A549 (cell line): ENCODE data around the gene B3GNT5. TPM values are rescaled to one million over a fixed set of nuclear protein-coding genes. Genes with fewer than 3 reads are reported as not detected.

Experiments
- ATAC-seq, 2 experiments: fragments of 200-7000 bp in 1 of 2; fragments of >200 bp in 1 of 2; cut with Nextera tagmentation in 1 of 2; cut with Tn5 transposase in 1 of 2; 3 replicates each; pipeline versions ENCODE4 v1.8.0 to v1.9.1; 2018 to 2020; ENCODE audit warnings: mild to moderate bottlenecking in 1 of 2, moderate library complexity in 1 of 2
- CTCF ChIA-PET: fragments of 300-600 bp; sonication (Branson Sonifier 250); formaldehyde crosslinking; extraction: SDS; loops from one replicate; lab custom pipeline; 2021; ENCODE audit warnings: antibody characterized with exemption, inconsistent platforms; lab: Yijun Ruan, JAX
- POLR2A ChIA-PET: fragments of 350-600 bp; formaldehyde crosslinking; extraction: SDS; loops from one replicate; lab custom pipeline; 2021; ENCODE audit warnings: antibody characterized with exemption, inconsistent platforms; lab: Yijun Ruan, JAX
- DNase-seq, 2 experiments: peaks; one replicate each; pipeline versions ENCODE4 v3.0.0 to v3.0.0-alpha.2; 2011 to 2016; ENCODE audit warnings: low read depth in 1 of 2, low spot score in 1 of 2
- FAIRE-seq: peaks from 2 replicates; lab custom pipeline; 2011; peaks lifted over from hg19 to GRCh38; lab: Jason Lieb, UNC
- H3K27ac ChIP-seq, 2 experiments: fragments of >200 bp; sonication (Bioruptor Twin); formaldehyde crosslinking; 3 replicates each; pipeline ENCODE4 v1.5.1; 2016 to 2017
- H3K4me1 ChIP-seq: fragments of >200 bp; sonication (Bioruptor Twin); formaldehyde crosslinking; 3 replicates; pipeline ENCODE4 v1.6.1; 2016
- H3K4me2 ChIP-seq: fragments of >200 bp; sonication (Bioruptor Twin); formaldehyde crosslinking; 3 replicates; pipeline ENCODE4 v1.6.1; 2016
- H3K4me3 ChIP-seq: fragments of >200 bp; sonication (Bioruptor Twin); formaldehyde crosslinking; 3 replicates; pipeline ENCODE4 v1.5.1; 2016
- H3K9me3 ChIP-seq: fragments of >200 bp; sonication (Bioruptor Twin); formaldehyde crosslinking; 3 replicates; pipeline ENCODE4 v1.6.1; 2016
- BHLHE40 ChIP-seq: IDR thresholded peaks from 2 replicates; pipeline ENCODE4 v1.6.1; 2012; ENCODE audit warnings: low read depth, low read length, inconsistent platforms
- EP300 ChIP-seq, 2 experiments: fragments of >200 bp; sonication (Bioruptor Twin); formaldehyde crosslinking; IDR thresholded peaks; 2 replicates in 1 of 2; 3 replicates in 1 of 2; pipeline ENCODE4 v1.6.1; 2016 to 2017
- ESRRA ChIP-seq: fragments of 150-350 bp; IDR thresholded peaks from 2 replicates; pipeline ENCODE4 v1.6.1; 2014; ENCODE audit warnings: mild to moderate bottlenecking, low read length, borderline replicate concordance
- FOSB ChIP-seq: fragments of 250-450 bp; sonication (Bioruptor Pico); IDR thresholded peaks from 2 replicates; pipeline ENCODE4 v1.5.0; 2020; ENCODE audit warnings: mild to moderate bottlenecking, moderate library complexity
- GATA3 ChIP-seq: IDR thresholded peaks from 2 replicates; pipeline ENCODE4 v1.6.1; 2012; ENCODE audit warnings: borderline replicate concordance
- HDAC2 ChIP-seq: fragments of 200-600 bp; sonication (generic); IDR thresholded peaks from 2 replicates; pipeline ENCODE4 v1.6.1; 2016
- JUN ChIP-seq, 2 experiments: fragments of >200 bp; sonication (Bioruptor Twin); formaldehyde crosslinking; IDR thresholded peaks; 2 replicates in 1 of 2; 3 replicates in 1 of 2; pipeline ENCODE4 v1.6.1; 2016 to 2017
- KDM5A ChIP-seq: fragments of 200-600 bp; sonication (generic); IDR thresholded peaks from 2 replicates; pipeline ENCODE4 v1.6.1; 2016; ENCODE audit warnings: antibody characterized with exemption, mild to moderate bottlenecking
- NFE2L2 ChIP-seq: fragments of 150-350 bp; conservative IDR thresholded peaks from 2 replicates; pipeline ENCODE4 v1.6.1; 2014; ENCODE audit warnings: low read length
- POLR2A ChIP-seq: IDR thresholded peaks from 2 replicates; pipeline ENCODE4 v1.6.1; 2012; ENCODE audit warnings: mild to moderate bottlenecking, low read length
- POLR2AphosphoS2 ChIP-seq: conservative IDR thresholded peaks from 2 replicates; pipeline ENCODE4 v1.6.1; 2012; ENCODE audit warnings: low read length, improper control_type of control experiment, inconsistent platforms
- RCOR1 ChIP-seq: fragments of 150-350 bp; IDR thresholded peaks from 2 replicates; pipeline ENCODE4 v1.6.1; 2014; ENCODE audit warnings: antibody characterized with exemption, low read length, low read depth
- RFX5 ChIP-seq: fragments of 450-650 bp; IDR thresholded peaks from 2 replicates; pipeline ENCODE4 v1.7.1; 2014; ENCODE audit warnings: antibody characterized with exemption, mild to moderate bottlenecking, moderate library complexity
- SMC3 ChIP-seq: fragments of >200 bp; sonication (Bioruptor Twin); formaldehyde crosslinking; IDR thresholded peaks from 3 replicates; pipeline ENCODE4 v1.6.1; 2018; ENCODE audit warnings: inconsistent platforms
- TFCP2L1 ChIP-seq: fragments of 250-450 bp; sonication (Bioruptor Pico); IDR thresholded peaks from 2 replicates; pipeline ENCODE4 v1.5.0; 2021; ENCODE audit warnings: mild to moderate bottlenecking
- ZC3H11A ChIP-seq: fragments of 450-650 bp; IDR thresholded peaks from 2 replicates; pipeline ENCODE4 v1.6.1; 2014; ENCODE audit warnings: antibody characterized with exemption, mild to moderate bottlenecking
- WGBS: methylation state at CpG from one replicate; pipeline ENCODE4 v1.1.6; 2017; ENCODE audit errors: missing lambda C conversion rate; 5-methylcytosine and 5-hydroxymethylcytosine counted together
- polyA plus RNA-seq, 4 experiments: library from polyadenylated mRNA; depleted of rRNA in 3 of 4; stranded (reverse); fragments of >200 nt; fragmentation: RNase III in 1 of 4; extraction: RNeasy Plus Mini Kit Qiagen cat#74134 plus additional on column Dnase treatment in 1 of 4; gene quantifications; 2 replicates in 3 of 4; 3 replicates in 1 of 4; pipeline ENCODE4 v1.2.3, GENCODE V29; 2011 to 2017
- TF ChIP-seq, protein P1 (sequence below): fragments of 200-600 bp; sonication (generic); IDR thresholded peaks from 2 replicates; pipeline ENCODE4 v1.6.1; 2016; ENCODE audit warnings: antibody characterized with exemption, mild to moderate bottlenecking, moderate library complexity
- TF ChIP-seq, protein P2 (sequence below): fragments of 450-650 bp; IDR thresholded peaks from 2 replicates; pipeline ENCODE4 v1.6.1; 2014; ENCODE audit warnings: antibody characterized with exemption
- TF ChIP-seq, protein P3 (sequence below): IDR thresholded peaks from 2 replicates; pipeline ENCODE4 v1.6.1; 2012
- TF ChIP-seq, protein P4 (sequence below): fragments of 150-350 bp; IDR thresholded peaks from 2 replicates; pipeline ENCODE4 v1.6.1; 2014; ENCODE audit warnings: low read depth, mild to moderate bottlenecking, low read length

B3GNT5 gene
- polyA plus RNA-seq, 2 of the 4 experiments (the other 2 are of a cell fraction) = 4.7 to 11.7 TPM

DNA sequence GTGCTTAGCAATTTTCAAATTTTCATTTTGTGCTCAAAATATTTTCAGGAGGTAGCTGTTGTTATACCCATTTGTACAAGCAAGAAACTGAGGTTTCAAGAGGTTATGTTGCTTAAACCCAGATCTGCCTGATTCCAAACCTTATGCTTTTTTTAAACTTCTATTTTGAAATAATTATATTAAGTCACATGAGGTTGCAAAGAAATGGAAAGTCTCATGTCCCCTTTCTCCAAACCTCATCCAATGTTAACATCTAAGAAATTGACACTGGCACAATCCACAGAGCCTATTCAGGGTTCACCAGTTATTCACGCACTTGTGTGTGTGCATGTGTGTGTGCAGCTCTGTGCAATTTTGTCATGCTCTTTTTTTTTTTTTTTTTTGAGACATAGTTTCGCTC lies 35.1 kb downstream of the B3GNT5 start (continued):
- TF ChIP-seq BHLHE40 (no peak), ESRRA (no peak), RFX5 (no peak), EP300 (IDR thresholded peaks at IDR 0.05) (no peak)

DNA sequence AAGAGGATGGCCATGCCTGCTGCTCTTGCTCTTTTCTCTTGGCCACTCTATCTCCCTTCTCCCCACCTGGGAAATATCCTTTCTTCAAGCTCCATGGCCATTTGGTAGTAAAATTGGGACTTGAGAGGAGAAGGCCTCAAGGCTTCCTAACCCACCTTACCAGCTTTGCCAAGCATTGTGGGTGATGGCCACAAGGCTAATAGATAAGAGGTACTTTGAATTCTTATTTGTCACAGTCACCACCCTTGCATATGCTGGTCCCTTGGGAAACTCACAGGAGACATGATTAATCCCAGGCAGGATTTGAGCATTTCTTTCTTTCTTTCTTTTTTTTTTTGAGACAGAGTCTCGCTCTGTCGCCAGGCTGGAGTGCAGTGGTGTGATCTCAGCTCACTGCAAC lies 37.2 kb downstream of the B3GNT5 start:
- Histone ChIP-seq H3K4me1 (peaks cover 42% of the 10 kb centered on the region), H3K4me2 (no peak overlapping the region), H3K27ac (peak overlapping the region in 1 of 2 experiments; percentile 17; a peak in 1 of 6 replicates), H3K4me3 (no peak overlapping the region), H3K9me3 (no peaks in the 10 kb centered on the region)
- ChIA-PET POLR2A (no interaction called here), CTCF (interaction anchor here (1.2 kb wide), 1 partner anchor 92 kb away, joined by 3 read pairs; no protein-coding TSS in a partner anchor)
- FAIRE-seq (no peak), ATAC-seq (no peak), DNase-seq (no peak)
- 100% methylated on average over 2 of the region's 2 CpGs for WGBS
- no peak for TF ChIP-seq TFCP2L1 (CRISPR knock-in tag)

DNA sequence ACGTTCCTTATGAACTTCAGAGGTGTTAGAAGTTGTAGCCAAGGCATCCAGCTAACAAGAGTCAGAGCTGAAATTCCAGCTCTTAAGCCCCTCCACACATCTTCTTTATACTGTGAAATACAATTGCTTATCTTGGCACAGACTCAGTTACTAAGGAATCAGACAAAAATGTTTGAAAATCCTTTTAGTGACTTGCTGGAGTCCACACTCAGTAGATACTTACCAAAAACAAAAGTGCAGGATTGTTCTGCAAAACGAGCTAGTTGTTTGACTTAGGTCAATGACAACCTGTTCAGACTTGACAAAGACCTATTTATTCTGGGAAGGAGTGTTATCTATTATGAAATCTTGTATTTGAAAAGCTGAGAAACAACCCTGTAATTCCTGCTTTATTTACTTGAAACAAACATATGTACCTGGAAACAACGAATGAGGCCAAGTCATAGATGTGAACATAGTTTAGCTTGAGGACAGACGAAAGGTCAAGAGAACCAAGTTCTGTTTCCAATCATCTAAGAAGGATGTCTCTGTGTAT lies 38.5 kb downstream of the B3GNT5 start:
- TF ChIP-seq FOSB (CRISPR knock-in tag) (no peak), GATA3 (peak; percentile 49), RCOR1 (no peak), JUN (IDR thresholded peaks at IDR 0.05) (no peak; a peak in 1 of 5 replicates), NFE2L2 (no peak), ZC3H11A (no peak)
- TF ChIP-seq, protein P1, sequence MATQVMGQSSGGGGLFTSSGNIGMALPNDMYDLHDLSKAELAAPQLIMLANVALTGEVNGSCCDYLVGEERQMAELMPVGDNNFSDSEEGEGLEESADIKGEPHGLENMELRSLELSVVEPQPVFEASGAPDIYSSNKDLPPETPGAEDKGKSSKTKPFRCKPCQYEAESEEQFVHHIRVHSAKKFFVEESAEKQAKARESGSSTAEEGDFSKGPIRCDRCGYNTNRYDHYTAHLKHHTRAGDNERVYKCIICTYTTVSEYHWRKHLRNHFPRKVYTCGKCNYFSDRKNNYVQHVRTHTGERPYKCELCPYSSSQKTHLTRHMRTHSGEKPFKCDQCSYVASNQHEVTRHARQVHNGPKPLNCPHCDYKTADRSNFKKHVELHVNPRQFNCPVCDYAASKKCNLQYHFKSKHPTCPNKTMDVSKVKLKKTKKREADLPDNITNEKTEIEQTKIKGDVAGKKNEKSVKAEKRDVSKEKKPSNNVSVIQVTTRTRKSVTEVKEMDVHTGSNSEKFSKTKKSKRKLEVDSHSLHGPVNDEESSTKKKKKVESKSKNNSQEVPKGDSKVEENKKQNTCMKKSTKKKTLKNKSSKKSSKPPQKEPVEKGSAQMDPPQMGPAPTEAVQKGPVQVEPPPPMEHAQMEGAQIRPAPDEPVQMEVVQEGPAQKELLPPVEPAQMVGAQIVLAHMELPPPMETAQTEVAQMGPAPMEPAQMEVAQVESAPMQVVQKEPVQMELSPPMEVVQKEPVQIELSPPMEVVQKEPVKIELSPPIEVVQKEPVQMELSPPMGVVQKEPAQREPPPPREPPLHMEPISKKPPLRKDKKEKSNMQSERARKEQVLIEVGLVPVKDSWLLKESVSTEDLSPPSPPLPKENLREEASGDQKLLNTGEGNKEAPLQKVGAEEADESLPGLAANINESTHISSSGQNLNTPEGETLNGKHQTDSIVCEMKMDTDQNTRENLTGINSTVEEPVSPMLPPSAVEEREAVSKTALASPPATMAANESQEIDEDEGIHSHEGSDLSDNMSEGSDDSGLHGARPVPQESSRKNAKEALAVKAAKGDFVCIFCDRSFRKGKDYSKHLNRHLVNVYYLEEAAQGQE = no peak
- Histone ChIP-seq H3K4me1 (peaks cover 39% of the 10 kb centered on the region), H3K4me2 (peak overlapping the region; percentile 14; the same call in 2 of the 3 replicates), H3K9me3 (no peaks in the 10 kb centered on the region; the same call in 2 of the 3 replicates), H3K27ac (peak overlapping the region; percentile 43 to 44; a peak in 5 of 6 replicates), H3K4me3 (no peak overlapping the region)
- CTCF ChIA-PET = interaction anchor here (0.7 to 1.0 kb wide), 3 partner anchors 12 to 107 kb away, joined by 3 read pairs; no protein-coding TSS in a partner anchor
- FAIRE-seq (no peak), ATAC-seq (no peak), DNase-seq (peak in 1 of 2 experiments; percentile 45)
- POLR2A ChIA-PET = interaction anchor here (1.2 kb wide), 1 partner anchor 91 kb away, joined by 3 read pairs; no protein-coding TSS in a partner anchor
- WGBS = 33% methylated on average over 4 of the region's 4 CpGs

DNA sequence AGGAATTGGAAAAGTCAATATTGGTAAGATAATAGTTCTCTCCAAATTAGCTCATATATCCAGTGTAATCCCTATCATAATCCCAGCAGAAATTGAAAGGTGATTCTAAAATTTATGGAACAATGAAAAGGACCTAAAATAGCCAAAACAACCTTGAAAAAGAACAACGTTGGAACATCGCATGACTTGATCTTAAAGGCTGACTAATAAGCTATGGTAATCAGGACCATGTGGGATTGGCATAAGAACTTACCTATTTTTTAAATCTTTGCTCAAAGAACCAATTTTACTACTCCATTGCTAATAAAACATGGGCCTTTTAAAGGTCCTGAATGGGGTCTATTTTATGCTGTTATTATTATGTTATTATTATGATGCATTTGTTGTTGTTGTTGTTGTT lies 40.9 kb downstream of the B3GNT5 start:
- CTCF ChIA-PET = interaction anchor here (0.6 to 1.0 kb wide), 2 partner anchors 70 to 88 kb away, joined by 3 read pairs; no protein-coding TSS in a partner anchor
- ATAC-seq (no peak), DNase-seq (no peak), FAIRE-seq (no peak)
- Histone ChIP-seq H3K27ac (no peak overlapping the region; a peak in 1 of 6 replicates), H3K4me3 (no peak overlapping the region), H3K4me2 (no peak overlapping the region), H3K4me1 (peaks cover 30% of the 10 kb centered on the region), H3K9me3 (no peaks in the 10 kb centered on the region; the same call in 2 of the 3 replicates)
- TF ChIP-seq, protein P2, sequence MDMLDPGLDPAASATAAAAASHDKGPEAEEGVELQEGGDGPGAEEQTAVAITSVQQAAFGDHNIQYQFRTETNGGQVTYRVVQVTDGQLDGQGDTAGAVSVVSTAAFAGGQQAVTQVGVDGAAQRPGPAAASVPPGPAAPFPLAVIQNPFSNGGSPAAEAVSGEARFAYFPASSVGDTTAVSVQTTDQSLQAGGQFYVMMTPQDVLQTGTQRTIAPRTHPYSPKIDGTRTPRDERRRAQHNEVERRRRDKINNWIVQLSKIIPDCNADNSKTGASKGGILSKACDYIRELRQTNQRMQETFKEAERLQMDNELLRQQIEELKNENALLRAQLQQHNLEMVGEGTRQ = no peak
- no peak for TF ChIP-seq KDM5A
- TF ChIP-seq EP300 (IDR thresholded peaks at IDR 0.05) = no peak
- TF ChIP-seq, protein P3, sequence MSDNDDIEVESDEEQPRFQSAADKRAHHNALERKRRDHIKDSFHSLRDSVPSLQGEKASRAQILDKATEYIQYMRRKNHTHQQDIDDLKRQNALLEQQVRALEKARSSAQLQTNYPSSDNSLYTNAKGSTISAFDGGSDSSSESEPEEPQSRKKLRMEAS = no peak
- TF ChIP-seq FOSB (CRISPR knock-in tag) = no peak
- TF ChIP-seq BHLHE40 = no peak
- TF ChIP-seq POLR2A = no peak
- TF ChIP-seq HDAC2 = no peak
- no peak for TF ChIP-seq POLR2AphosphoS2
- no peak for TF ChIP-seq SMC3
- TF ChIP-seq, protein P4, sequence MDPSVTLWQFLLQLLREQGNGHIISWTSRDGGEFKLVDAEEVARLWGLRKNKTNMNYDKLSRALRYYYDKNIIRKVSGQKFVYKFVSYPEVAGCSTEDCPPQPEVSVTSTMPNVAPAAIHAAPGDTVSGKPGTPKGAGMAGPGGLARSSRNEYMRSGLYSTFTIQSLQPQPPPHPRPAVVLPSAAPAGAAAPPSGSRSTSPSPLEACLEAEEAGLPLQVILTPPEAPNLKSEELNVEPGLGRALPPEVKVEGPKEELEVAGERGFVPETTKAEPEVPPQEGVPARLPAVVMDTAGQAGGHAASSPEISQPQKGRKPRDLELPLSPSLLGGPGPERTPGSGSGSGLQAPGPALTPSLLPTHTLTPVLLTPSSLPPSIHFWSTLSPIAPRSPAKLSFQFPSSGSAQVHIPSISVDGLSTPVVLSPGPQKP = no peak
- 83% methylated on average over 2 of the region's 2 CpGs for WGBS
- POLR2A ChIA-PET = no interaction called here
